T-helper 2 cell treated with Interferon-gamma antibody and Interleukin-4, amounts not matched to agents 5 μg/mL and 100 μg/mL, for 36 hours (primary cell): ENCODE results near the gene TTLL12.

Source experiments
- DNase-seq: peaks from one replicate; pipeline ENCODE4 v3.0.0; 2021; ENCODE audit warnings: low spot score
- H3K27ac Mint-ChIP-seq: one replicate; pipeline ENCODE4 v1.8.0; 2021; ENCODE audit warnings: mild to moderate bottlenecking, mixed read lengths
- H3K27me3 Mint-ChIP-seq: one replicate; pipeline ENCODE4 v1.8.0; 2021; ENCODE audit warnings: low read depth, mixed read lengths
- H3K36me3 Mint-ChIP-seq: one replicate; pipeline ENCODE4 v1.8.0; 2021; ENCODE audit warnings: low read depth, mixed read lengths
- H3K4me1 Mint-ChIP-seq: one replicate; pipeline ENCODE4 v1.8.0; 2021; ENCODE audit warnings: low read depth, mixed read lengths
- H3K4me3 Mint-ChIP-seq: one replicate; pipeline ENCODE4 v1.8.0; 2022; ENCODE audit warnings: mild to moderate bottlenecking, moderate library complexity, mixed read lengths
- H3K9me3 Mint-ChIP-seq: one replicate; pipeline ENCODE4 v1.8.0; 2021; ENCODE audit warnings: mixed read lengths

Gene TTLL12

DNA sequence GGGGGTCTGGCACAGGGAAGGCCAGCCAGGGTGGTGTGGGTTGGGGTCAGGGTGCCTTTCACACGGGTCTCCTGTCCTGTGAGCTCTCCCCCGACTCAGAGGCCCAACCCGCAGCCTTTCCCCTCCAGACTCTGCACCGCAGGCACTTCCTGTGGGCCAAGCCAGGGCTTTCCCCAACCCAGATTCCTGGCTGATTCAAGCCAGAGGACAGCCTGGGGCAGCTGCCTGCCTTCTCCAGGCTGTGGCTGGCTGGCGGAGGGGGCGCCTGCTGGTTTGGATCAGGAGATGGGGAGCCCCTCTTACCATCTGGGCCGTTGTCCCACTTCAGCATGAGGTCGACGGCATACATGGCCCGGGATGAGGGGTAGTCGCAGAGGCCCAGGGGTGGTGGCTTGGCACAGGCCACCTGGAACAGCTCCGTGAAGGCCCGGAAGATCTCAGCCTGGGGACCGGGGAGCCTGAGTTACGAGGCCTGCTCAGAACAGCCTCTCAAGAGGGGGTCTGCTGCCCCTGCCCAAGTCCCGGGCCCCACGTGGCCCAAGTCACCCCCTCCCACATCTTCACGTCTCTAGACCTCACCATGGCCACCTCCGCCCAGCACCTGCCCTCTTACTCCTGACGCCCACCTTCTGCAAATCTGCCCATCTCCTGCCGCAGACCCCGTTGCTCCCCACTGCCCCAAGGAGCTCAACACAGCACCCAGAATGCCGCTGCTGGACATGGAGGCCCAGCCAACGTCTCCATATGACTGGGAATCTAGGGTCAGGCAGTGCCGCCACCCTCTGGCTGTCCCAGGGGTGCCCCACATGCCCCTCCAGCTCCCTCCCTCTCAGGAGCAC is 18.2 kb downstream of the TTLL12 start:
- Mint-ChIP-seq H3K4me1 (no peaks in the 10 kb centered on the region), H3K27ac (peak overlapping the region; percentile 20), H3K9me3 (no peaks in the 10 kb centered on the region), H3K4me3 (no peak overlapping the region), H3K36me3 (peaks cover 26% of the 10 kb centered on the region), H3K27me3 (no peaks in the 10 kb centered on the region)
- no peak for DNase-seq

DNA sequence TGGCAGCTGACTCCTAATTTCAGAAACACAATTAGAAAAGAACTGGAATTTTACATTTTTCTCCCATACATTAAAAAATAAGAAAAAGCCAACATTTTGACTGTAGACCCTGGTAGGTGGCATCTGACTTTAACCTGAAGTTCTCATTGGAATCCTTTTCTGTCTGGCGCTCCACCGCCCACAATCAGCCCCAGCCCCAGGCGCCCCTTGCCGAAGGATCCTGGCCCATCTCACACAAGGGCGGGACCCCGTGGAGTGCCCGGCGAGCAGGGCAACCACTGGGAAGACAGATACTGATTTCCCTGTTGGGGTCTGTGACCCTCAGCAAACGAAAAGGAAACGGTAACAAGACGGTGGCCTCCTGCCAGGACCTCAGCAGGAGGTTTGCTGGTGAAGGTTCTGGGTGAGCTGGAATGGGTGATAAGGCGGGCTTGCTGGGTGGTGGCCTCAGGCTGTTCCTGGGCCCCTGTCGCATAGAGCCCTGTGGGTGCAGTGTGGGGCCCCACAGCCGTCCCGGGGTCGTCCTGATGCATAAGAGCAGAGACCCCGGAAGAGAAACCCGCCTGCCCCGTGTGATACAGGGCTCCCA is 19.8 kb downstream of the TTLL12 start:
- peaks cover 16% of the 10 kb centered on the region for H3K36me3 Mint-ChIP-seq
- H3K4me3 Mint-ChIP-seq, result no peak overlapping the region
- H3K27me3 Mint-ChIP-seq, result no peaks in the 10 kb centered on the region
- no peaks in the 10 kb centered on the region for H3K4me1 Mint-ChIP-seq
- no peak for DNase-seq
- H3K27ac Mint-ChIP-seq, result no peak overlapping the region
- no peaks in the 10 kb centered on the region for H3K9me3 Mint-ChIP-seq

DNA sequence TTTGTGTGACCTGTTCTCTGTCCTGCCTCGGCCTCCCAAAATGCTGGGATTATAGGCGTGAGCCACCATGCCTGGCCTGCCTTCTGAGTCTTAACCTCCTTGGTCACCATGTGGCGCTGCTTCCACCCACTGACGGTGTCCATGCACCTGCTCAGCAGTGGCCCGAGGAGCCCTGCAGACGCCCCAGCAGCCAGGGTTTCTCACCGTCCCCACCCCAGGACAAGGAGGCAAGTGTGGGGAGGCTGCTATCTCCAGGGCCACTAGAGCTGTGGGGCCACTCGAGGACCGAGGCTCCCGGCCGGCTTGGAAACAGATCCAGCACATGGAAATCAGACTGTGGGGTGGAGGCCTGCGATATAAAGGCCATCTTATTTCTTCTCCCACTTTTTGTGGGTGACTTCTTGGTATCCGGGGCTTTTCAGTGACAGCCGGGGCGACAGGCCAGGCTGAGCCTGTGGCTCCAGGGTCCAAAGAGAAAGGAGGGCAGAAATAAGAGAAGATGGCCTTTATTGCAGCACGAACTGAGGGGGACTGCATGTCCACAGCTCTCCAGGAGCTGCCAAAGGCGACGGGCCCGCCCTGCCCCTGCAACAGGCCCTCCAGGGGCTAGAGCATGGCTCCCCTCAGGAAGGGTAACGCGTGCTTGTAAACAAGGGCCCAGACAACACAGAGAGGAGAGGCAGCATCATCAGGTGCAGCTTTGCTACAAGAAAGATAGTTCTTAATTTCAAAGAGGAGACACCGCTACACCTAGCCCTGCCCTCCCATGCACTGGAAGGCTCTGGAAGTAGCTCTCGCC is 20.6 kb downstream of the TTLL12 start:
- H3K9me3 Mint-ChIP-seq, result no peaks in the 10 kb centered on the region
- H3K36me3 Mint-ChIP-seq, result peaks cover 15% of the 10 kb centered on the region
- no peak overlapping the region for H3K27ac Mint-ChIP-seq

DNA sequence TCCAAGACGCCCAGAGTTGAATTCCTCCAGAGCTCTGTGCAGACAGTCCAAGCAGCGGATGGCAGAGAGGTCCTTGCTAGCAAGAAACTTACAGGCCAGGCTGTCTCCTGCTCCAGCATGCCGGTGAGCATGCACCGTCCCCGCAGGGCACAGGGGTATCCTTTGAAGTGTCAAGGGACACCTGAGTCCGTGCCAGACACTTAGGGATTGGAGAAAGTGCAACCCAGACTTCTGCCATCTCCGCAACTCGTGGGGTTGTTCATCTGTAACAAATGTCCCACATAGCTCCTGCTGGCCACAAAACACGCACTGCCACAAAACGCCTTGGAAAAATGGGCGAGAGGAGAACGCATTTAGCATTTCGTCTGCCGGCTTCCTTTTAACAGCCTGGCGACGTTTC is 22.3 kb downstream of the TTLL12 start:
- H3K27me3 Mint-ChIP-seq, result no peaks in the 10 kb centered on the region
- H3K27ac Mint-ChIP-seq, result no peak overlapping the region
- no peak overlapping the region for H3K4me3 Mint-ChIP-seq
- peaks cover 8% of the 10 kb centered on the region for H3K36me3 Mint-ChIP-seq
- H3K9me3 Mint-ChIP-seq, result no peaks in the 10 kb centered on the region
- no peak for DNase-seq
- H3K4me1 Mint-ChIP-seq, result no peaks in the 10 kb centered on the region

More for the DNA sequence above, 20.6 kb downstream of the TTLL12 start:
- no peaks in the 10 kb centered on the region for H3K4me1 Mint-ChIP-seq
- H3K4me3 Mint-ChIP-seq, result no peak overlapping the region
- H3K27me3 Mint-ChIP-seq, result no peaks in the 10 kb centered on the region
- no peak for DNase-seq

DNA sequence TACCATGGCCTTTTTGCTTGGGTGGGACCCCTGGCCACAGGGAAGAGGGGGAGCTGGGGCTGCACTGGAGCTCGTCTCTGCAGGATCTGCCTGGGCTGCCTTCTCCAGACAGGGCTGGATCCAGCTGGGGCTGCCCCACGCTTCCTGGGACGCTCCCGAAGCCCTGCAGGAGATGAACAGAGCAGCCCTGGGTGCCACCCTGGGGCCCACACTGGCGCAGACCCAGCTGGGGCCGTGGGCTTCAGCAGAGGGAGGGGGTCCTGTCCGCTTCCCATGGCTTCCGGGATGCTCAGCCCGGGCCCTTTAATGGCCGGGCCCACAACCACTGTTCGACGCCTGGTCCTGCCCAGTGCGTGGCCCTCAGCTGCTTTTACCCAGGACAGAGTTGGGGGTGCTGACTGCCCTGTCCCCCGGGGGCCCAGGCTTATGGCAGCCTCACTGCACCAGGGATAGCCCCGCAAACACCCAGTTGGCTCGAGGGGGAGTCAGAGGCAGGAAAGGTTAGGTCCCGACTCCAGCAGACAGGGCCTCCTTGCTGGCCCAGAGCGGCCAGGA is 23.6 kb downstream of the TTLL12 start:
- Mint-ChIP-seq H3K27me3 (no peaks in the 10 kb centered on the region), H3K4me1 (no peaks in the 10 kb centered on the region), H3K4me3 (no peak overlapping the region), H3K9me3 (no peaks in the 10 kb centered on the region), H3K27ac (no peak overlapping the region), H3K36me3 (peaks cover 8% of the 10 kb centered on the region)
- no peak for DNase-seq

DNA sequence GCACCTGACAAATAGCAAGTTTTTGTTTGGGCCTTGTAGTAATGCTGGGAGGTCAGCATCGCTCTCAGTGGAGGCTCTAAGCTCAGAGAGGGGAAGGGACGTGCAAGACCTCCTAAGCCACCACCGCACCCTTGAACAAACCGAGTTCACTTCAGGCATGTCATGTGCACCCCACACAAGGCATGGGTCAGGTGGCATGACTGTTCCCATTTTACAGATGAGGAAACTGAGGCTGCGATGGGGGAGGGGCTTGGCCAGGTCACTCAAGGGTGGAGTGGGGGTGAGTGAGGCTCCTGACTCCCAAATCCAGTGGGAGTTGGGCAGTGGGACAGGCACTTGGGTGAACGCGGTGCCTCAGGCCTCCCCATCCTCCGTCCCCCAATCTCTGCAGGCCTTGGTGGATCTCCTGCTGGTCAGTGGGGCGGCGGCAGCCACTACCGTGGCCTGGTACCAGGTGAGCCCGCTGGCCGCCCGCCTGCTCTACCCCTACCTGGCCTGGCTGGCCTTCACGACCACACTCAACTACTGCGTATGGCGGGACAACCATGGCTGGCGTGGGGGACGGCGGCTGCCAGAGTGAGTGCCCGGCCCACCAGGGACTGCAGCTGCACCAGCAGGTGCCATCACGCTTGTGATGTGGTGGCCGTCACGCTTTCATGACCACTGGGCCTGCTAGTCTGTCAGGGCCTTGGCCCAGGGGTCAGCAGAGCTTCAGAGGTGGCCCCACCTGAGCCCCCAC is 24.4 kb downstream of the TTLL12 start:
- Mint-ChIP-seq H3K36me3 (peaks cover 6% of the 10 kb centered on the region), H3K27ac (no peak overlapping the region), H3K27me3 (no peaks in the 10 kb centered on the region), H3K9me3 (no peaks in the 10 kb centered on the region), H3K4me3 (no peak overlapping the region), H3K4me1 (no peaks in the 10 kb centered on the region)
- no peak for DNase-seq

DNA sequence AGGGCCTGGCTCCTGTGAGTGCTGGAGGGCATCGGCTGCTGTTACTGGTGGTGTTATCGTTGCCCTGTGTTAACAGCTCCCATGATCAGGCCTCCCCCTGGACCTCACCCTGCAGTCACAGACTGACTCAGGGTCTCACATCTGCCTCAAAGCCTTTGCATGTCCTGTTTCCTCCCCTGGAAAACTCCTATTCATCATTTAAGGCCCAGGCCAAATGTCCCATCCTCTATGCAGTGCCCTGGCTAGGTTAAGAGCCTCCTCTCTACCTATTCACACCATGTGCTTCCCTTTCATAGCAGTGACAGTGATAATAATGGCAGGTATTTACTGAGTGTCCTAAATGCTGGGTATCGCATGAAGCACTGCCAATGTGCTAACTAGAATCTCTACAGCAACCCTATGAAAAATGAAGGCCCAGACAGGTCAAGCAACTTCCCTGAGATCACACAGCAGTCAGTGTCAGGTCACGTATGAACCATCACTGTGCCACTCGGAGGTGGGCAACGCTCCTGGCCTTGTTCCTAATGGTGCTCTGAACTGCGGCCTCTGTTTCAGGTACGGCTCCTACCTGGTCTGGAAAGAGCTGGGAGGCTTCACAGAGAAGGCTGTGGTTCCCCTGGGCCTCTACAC is 26.3 kb downstream of the TTLL12 start:
- DNase-seq, result no peak
- no peak overlapping the region for H3K27ac Mint-ChIP-seq
- no peak overlapping the region for H3K4me3 Mint-ChIP-seq
- H3K27me3 Mint-ChIP-seq, result no peaks in the 10 kb centered on the region
- no peaks in the 10 kb centered on the region for H3K4me1 Mint-ChIP-seq
- H3K9me3 Mint-ChIP-seq, result no peaks in the 10 kb centered on the region
- H3K36me3 Mint-ChIP-seq, result peaks cover 5% of the 10 kb centered on the region

DNA sequence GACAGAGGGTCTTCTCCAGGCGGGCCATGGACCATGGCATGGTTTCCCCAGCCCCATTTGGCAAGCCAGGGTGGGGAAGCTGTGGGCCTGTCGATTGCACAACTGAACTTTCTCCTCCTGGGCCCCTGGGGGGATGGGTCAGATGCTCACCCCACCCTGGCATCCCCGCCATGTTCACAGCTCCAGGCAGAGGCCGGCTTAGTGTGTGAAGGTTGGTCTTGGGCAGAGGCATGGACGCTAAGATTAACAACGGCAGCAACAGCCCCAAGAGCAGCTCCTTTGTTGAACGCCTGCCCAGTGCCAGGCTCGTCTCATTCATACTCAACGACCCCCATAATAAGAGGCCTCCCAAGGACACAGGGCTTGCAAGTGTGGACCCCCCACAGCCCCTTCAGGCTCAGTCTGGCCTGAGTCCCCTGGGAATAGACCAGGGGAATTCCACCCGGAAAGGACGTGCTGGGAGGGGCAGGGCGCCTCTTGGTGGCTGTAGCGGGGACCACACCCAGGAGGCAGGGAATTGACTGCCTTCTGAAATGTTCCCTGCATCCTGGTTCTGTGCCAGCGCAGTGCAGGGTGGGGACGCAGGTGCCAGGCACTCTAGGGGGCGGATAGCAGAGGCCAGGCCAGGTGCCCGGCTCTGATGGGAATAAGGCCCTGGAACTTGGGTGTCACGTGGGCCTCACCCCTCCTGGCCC is 27.3 kb downstream of the TTLL12 start:
- Mint-ChIP-seq H3K36me3 (peaks cover 5% of the 10 kb centered on the region), H3K4me3 (no peak overlapping the region), H3K27ac (no peak overlapping the region), H3K4me1 (no peaks in the 10 kb centered on the region), H3K9me3 (no peaks in the 10 kb centered on the region), H3K27me3 (no peaks in the 10 kb centered on the region)
- DNase-seq, result no peak

DNA sequence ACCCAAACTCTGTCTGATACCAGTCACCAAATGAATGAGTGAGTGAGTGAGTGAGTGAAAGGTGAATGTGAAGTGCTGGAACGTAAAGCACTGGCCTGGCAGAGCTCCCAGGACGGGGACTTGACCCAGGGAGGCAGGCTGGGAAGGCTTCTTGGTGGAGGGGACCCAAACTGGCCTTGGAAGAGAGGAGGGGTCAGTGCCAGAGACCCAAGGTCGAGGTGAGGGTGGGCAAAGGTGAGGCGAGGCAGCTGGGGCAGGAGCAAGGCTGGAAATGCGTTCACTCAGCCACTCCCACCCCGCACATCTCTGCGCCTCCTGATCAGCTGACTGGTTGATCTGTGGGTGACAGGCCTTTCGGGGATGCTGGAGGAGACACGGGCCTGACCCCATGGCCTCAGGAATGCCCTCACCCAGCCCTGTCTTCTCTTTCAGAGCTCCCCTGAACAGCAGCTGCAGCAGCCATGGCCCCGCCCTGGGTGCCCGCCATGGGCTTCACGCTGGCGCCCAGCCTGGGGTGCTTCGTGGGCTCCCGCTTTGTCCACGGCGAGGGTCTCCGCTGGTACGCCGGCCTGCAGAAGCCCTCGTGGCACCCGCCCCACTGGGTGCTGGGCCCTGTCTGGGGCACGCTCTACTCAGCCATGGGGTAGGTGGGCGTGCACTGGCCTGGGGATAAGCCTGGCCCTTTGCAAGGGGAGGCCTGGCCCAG is 28.0 kb downstream of the TTLL12 start:
- Mint-ChIP-seq H3K27ac (no peak overlapping the region), H3K4me3 (no peak overlapping the region), H3K36me3 (peaks cover 4% of the 10 kb centered on the region), H3K27me3 (no peaks in the 10 kb centered on the region), H3K9me3 (no peaks in the 10 kb centered on the region), H3K4me1 (no peaks in the 10 kb centered on the region)
- DNase-seq, result no peak

DNA sequence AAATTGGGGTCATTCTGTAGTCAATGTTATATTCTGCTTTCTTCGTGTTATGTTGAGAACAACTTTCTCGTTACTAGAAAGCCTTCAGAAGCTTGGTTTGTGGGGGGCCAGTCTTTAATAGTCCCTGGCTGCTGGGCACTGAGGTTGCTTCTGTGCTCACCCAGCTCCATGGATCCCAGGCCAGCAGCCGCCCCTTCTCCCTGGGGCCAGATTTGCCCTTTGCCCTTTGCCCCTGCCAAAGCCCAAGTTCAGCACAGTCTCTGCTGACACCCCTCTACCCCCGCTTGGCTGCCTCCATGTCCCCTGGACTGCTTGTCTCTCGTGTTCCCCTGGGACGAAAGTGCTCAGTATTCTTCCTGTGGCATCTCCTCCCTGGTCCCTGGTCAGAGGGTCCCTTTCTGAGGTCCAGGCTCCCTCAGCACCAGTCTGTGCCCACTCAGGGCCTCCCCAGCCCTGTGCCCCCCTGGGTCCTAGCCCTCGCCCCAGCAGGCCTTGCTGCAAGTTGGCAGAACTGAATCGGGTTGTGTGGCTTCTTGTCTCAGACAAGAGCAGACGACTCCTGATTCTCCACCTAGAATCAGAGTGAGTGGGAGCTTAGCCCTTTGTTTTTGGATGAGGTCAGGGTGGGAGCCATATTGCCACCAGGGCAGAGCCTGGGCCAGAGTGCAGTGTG is 28.9 kb downstream of the TTLL12 start:
- Mint-ChIP-seq H3K27ac (no peak overlapping the region), H3K4me1 (peaks cover under 1% of the 10 kb centered on the region), H3K9me3 (no peaks in the 10 kb centered on the region), H3K36me3 (peaks cover 2% of the 10 kb centered on the region), H3K27me3 (no peaks in the 10 kb centered on the region), H3K4me3 (no peak overlapping the region)
- DNase-seq, result no peak

DNA sequence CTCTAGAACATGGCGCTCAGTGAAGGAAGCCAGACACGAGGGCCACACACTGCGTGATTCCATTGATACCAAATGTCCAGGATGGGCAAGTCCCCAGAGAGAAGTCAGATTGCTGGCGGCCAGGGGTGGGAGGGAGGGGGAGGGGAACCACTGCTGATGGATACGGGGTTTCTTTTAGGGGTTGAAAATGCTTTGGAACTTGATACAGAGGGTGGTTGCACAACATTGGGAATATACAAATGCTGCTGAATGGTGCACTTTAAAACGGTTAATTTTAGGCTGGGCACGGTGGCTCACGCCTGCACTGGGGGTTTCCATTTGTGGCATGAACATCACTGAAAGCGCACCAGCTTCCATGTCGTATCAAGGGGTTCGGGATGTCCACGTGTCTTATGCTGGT is 30.5 kb downstream of the TTLL12 start:
- no peak overlapping the region for H3K4me3 Mint-ChIP-seq
- H3K27ac Mint-ChIP-seq, result no peak overlapping the region
- no peaks in the 10 kb centered on the region for H3K9me3 Mint-ChIP-seq
- DNase-seq, result no peak
- H3K36me3 Mint-ChIP-seq, result no peaks in the 10 kb centered on the region
- peaks cover 2% of the 10 kb centered on the region for H3K4me1 Mint-ChIP-seq
- H3K27me3 Mint-ChIP-seq, result no peaks in the 10 kb centered on the region

DNA sequence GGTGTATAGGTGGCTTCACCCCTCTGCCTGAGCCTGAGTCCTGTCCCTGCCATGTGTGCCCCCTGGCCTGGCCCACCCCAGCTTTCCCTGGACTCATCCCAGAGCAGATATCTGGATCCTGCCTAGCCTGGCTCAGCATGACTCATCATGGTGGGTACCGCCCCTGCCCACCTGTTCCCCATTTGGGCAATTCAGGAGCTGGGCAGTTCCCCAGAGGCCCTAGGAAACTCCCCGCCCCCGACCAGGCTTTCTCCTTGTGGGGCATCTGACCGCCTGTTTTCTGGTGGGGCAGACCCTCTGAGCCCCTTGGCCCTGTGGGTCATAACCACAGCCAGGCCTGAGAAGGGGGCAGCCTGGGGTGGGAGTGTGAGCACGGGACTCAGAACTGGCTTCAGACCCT is 31.1 kb downstream of the TTLL12 start:
- Mint-ChIP-seq H3K27ac (no peak overlapping the region), H3K9me3 (no peaks in the 10 kb centered on the region), H3K36me3 (no peaks in the 10 kb centered on the region), H3K4me3 (no peak overlapping the region), H3K27me3 (no peaks in the 10 kb centered on the region), H3K4me1 (peaks cover 5% of the 10 kb centered on the region)
- no peak for DNase-seq
